ENCODE results near the gene UROS. TPM values are rescaled to one million over a fixed set of nuclear protein-coding genes. Genes with fewer than 3 reads are reported as not detected.

The UROS gene
- total and polyA plus RNA-seq, 2 donors (not counting 3 experiments of a cell fraction or from before 2014, with no cell fraction given), result 38.4 to 42.0 TPM

DNA sequence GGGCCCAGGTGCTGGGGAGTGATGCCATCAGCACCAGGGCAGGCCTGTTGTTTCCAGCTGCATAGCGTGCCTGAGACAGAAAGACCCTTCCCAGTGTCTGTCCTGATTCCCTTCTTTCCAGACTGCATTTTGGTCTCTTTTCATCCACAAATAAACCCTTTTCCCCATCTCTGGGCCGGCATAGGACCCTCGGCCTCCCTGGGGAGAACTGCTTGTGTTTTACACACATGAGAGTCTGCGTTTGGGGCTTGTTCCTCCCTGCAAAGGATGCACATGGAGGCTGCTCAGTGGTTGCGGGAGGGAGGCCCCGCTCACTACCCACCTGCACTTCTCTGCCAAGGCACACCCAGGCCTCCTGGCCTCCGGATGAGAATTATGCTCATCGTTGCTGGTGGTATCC, 41.7 kb downstream of the UROS start:
- Histone ChIP-seq H3K4me2 (ENCODE audit: insufficient read depth, low read length) (no peak overlapping the region), H3K27ac (ENCODE audit: insufficient read depth, low read depth, low read length) (no peak overlapping the region), H2AFZ (ENCODE audit: low read depth, low read length) (no peak overlapping the region), H4K20me1 (replicated peaks; ENCODE audit: control insufficient read depth, extremely low read depth, insufficient read depth, low read length) (no peaks in the 10 kb centered on the region), H3K9ac (replicated peaks; ENCODE audit: extremely low read depth, insufficient read depth, low read length) (no peak overlapping the region), H3K9me3 (replicated peaks; ENCODE audit: control insufficient read depth, insufficient read depth, low read length) (no peaks in the 10 kb centered on the region), H3K4me1 (ENCODE audit: control insufficient read depth, extremely low read depth, insufficient read depth, low read length) (no peaks in the 10 kb centered on the region), H3K9me1 (replicated peaks; ENCODE audit: control insufficient read depth, extremely low read depth, insufficient read depth, low read length) (no peaks in the 10 kb centered on the region), H3K79me2 (ENCODE audit: control insufficient read depth, insufficient read depth, low read length) (no peaks in the 10 kb centered on the region), H3K36me3 (ENCODE audit: control insufficient read depth in 2 of 2, extremely low read depth in 1 of 2, insufficient read depth in 2 of 2, low read length in 2 of 2) (no peaks in the 10 kb centered on the region), H3K4me3 (replicated peaks in 1 of 3; ENCODE audit: insufficient read depth in 1 of 3, low read depth in 1 of 3, low read length in 3 of 3) (no peak overlapping the region), H3K27me3 (ENCODE audit: control insufficient read depth in 2 of 2, insufficient read depth in 2 of 2, low read length in 2 of 2) (peaks cover 0 to 2% of the 10 kb centered on the region in 2 experiments)
- ChIA-PET CTCF (no interaction called here), POLR2A (no interaction called here)
- FAIRE-seq (no peak), DNase-seq (ENCODE audit: low read depth, low spot score) (no peak)
- no TSS peak for BruUV-seq (replicated peaks)
- TF ChIP-seq GATA2 (IDR thresholded peaks at IDR 0.05; ENCODE audit: insufficient read depth, insufficient read length, low read depth, low read length) (no peak), MYC (IDR thresholded peaks at IDR 0.05; ENCODE audit: low read depth, low read length) (no peak), JUN (IDR thresholded peaks at IDR 0.05; ENCODE audit: borderline replicate concordance, insufficient read depth, insufficient read length, low read depth) (no peak)
- TF ChIP-seq, protein P1, sequence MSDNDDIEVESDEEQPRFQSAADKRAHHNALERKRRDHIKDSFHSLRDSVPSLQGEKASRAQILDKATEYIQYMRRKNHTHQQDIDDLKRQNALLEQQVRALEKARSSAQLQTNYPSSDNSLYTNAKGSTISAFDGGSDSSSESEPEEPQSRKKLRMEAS (IDR thresholded peaks at IDR 0.05; ENCODE audit: insufficient read depth, insufficient read length), result no peak
- TF ChIP-seq, protein P2, sequence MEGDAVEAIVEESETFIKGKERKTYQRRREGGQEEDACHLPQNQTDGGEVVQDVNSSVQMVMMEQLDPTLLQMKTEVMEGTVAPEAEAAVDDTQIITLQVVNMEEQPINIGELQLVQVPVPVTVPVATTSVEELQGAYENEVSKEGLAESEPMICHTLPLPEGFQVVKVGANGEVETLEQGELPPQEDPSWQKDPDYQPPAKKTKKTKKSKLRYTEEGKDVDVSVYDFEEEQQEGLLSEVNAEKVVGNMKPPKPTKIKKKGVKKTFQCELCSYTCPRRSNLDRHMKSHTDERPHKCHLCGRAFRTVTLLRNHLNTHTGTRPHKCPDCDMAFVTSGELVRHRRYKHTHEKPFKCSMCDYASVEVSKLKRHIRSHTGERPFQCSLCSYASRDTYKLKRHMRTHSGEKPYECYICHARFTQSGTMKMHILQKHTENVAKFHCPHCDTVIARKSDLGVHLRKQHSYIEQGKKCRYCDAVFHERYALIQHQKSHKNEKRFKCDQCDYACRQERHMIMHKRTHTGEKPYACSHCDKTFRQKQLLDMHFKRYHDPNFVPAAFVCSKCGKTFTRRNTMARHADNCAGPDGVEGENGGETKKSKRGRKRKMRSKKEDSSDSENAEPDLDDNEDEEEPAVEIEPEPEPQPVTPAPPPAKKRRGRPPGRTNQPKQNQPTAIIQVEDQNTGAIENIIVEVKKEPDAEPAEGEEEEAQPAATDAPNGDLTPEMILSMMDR (IDR thresholded peaks at IDR 0.05; ENCODE audit: extremely low read depth in 1 of 2, insufficient read depth in 1 of 2, low read depth in 1 of 2, low read length in 2 of 2), result no peak
- dilution Hi-C loops (cut with MboI; ENCODE audit: extremely low pct_ligation_motif_present, low sequenced_read_pairs) (no loop called here), intact Hi-C loops (cut with micrococcal nuclease) (no loop called here)

Measured in endothelial cell of umbilical vein (primary cell).